ENCODE data around the gene HEATR5B.
"Not testable (repeated sequence)": the region's sequence is repeated elsewhere in the genome, so short reads cannot be mapped to it uniquely, and the experiment has no call there.

The HEATR5B gene

DNA sequence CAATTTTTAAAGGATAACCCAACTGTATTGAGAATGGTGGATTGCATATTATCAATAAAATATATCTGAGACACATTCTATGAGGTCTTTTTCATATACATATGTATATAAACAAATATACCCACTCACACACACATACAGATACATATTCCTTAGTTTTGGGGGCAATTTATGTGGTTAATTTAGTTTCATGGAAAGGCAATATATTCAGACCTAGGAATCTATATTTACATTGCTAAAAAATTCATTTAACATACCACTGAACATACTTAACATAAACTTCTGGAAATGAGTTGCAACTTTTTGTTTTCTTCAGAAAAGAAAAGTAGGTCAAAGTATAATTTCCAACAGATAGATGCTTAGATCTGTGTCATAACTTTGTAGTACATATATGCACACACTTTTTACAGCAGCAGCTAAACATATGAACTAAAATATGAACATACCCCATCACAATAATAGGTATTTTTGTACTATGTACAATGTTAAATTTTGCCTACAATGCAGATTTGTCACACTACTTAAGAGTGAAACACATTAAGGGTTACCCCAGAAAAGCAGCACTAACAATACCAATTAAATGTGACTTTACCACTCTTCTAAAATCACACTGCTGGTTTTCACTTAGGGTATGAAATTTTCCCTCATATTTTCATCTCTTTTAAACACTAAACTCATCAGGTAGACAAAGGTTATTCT is 23.0 kb downstream of the HEATR5B start:
- no peak for DNase-seq

DNA sequence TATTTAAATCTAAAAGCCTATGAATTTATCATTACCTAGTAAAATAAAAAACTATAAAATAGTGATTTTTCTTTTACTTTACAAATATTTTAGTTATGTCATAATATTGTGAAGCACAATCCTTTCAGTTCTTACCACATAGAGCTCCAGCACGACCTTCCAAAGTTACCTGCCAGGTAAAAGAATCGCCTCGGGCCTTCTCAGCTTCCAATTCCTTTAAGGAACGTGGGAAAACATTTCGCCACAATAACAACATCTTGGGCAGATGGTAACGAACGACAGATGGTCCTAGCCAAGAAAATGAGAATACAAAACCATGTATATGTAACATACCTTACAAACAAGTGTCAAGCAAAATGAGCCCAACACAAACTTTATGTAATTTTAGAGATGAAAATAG is 23.7 kb downstream of the HEATR5B start:
- DNase-seq, result no peak

DNA sequence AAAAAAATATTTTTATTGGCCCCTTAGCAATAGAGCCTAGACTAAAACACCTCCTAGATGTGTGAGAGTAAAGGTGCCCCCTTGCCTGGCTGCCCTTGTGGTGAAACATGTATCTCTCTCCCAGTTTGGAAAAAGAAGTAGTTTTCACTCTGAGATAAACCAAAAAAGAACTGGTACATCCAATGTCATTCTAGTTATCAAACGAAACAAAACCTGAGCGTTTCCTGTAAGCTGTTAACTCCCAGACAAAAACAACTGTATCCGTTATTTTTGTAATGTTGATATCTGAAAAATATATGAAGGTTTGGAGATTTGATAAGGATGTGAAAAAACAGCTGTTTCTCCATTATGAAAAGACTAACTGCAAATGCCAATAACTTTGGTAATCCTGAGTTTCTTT is 24.3 kb downstream of the HEATR5B start:
- DNase-seq, result no peak

DNA sequence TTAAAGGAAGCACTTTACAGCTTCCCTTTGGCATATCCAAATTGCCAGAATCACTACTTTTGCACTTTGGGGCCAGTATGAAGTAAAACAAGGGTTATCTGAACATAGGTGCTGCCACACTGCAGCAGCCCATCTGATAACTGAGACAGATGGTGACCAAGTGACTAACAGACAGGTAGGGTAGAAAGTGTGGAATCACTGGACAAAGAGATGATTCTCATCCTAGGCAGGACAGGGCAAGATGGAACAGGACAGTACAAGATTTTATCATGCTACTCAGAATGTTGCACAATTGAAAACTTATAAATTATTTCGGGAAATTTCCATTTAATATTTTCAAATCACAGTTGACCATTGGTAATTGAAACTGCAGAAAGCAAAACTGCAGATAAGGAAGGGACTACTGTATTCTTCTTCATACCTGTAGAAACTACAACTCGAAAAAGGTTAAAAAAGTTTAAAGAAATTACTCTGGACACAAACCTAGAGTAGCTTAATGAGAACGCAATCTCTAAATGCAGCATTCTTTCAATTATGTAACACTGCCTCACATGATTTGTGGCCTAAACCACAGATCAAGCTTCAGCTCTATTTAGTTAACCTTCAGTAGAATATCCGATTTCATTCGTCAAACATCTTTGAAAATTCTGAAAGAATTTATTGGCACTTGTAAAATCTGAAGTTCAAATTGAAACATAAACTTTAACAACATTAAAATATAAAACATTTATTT is 31.4 kb downstream of the HEATR5B start:
- no peak for DNase-seq

DNA sequence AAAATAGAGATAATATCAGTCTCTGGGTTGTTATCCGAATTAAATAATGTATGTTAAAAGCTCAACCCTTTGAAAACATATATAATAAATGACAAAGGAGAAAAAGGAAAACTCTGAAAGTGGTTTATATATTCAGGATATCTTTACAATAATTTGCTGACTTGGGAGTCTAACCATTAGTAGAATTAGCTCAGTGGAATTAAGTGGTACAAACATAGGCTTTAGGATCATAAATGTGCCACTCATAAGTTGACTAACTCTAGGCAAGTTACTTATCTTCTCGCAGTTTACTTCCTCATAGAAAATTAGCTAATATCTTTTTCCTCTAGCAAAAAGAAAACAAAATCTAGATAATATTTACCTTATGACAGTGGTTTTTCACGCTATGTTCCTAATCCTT is 44.6 kb downstream of the HEATR5B start:
- DNase-seq, result no peak

DNA sequence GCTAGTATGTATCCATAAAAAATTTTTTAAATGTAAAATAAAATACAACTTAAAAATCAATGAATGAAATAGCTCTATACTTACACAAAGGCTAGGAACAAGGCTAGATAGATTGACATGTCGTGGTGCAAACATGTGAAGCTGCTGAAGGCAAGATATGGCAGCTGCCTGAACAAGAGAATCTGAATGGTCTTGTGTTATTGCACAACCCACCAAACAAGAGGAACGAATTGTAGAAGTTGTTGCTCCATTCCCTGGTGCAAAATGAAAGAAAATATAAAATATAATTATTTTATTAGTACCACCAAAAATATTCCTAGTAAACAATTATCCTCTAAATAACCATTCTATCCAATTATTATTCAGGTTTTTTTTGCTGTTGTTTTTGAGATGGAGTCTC is 46.4 kb downstream of the HEATR5B start:
- DNase-seq, result no peak

DNA sequence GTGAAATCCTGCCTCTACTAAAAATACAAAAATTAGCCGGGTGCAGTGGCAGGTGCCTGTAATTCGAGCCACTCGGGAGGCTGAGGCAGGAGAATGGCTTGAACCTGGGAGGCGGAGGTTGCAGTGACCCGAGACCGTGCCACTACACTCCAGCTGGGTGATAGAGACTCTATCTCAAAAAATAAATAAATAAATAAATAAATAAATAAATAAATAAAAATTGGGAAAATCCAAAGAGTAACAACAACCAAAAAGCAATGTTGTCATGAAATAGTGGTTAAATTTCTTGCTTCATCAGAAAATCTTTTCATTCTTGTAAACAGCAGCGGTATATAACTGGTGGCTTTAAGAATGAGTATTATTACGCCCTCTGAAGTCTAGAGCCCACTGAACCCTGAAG is 54.4 kb downstream of the HEATR5B start:
- no peak for DNase-seq

DNA sequence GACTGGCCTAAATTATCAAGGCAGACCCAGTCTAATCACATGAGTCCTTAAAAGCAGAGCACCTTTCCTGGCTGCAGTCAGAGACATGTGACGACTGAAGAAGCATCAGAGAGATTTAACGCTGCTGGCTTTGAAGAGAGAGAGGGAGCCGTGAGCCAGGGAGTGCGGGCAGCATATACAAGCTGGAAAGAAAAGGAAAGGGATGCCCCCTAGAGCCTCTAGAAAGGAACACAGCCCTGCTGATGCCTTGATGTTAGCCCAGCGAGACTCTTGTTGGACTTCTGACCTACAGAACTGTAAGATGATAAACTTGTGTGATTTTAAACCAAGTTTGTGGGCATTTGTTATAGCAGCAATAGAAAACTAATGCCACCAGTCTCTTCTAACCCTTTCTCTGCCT is 58.1 kb downstream of the HEATR5B start:
- peak in 1 of 2 experiments; percentile 10 for DNase-seq

DNA sequence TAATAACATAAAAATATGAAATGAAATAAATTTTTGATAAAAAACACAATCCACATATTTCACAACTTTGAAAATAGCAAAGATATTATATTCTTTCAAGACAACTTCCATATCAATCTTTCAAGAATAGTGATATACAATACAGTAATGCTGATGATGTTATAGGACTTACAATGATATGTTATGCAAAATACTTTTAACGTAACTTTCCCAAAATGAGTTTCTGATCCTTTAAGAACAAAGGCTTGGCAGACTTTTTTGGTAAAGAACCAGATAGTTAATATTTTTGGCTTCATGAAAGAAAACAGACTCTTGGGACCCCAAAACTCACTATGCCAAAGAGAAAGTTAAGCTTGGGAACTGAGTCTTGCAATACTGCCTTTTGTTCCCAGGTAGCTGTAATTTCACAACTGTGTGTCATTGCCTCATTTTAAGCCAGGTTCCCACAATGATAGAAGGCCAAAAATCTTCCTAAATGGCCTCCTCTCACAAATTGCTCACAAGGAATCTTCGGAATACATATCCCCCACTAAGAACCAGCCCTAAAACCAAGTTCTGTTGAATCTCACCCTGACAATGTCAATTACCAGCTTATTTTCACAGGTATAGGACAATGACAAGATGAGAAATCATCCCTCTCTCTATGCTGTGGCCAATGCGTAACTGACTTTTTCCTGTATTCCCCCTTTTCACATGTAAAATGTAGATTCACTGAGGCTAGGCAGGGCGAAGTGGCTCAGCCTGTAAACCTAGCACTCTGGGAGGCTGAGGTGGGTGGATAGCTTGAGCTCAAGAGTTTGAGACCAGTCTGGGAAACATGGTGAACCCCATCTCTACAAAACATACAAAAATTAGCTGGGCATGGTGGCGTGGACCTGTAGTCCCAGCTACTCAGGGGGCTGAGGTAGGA is 63.0 kb downstream of the HEATR5B start:
- no peak for DNase-seq

DNA sequence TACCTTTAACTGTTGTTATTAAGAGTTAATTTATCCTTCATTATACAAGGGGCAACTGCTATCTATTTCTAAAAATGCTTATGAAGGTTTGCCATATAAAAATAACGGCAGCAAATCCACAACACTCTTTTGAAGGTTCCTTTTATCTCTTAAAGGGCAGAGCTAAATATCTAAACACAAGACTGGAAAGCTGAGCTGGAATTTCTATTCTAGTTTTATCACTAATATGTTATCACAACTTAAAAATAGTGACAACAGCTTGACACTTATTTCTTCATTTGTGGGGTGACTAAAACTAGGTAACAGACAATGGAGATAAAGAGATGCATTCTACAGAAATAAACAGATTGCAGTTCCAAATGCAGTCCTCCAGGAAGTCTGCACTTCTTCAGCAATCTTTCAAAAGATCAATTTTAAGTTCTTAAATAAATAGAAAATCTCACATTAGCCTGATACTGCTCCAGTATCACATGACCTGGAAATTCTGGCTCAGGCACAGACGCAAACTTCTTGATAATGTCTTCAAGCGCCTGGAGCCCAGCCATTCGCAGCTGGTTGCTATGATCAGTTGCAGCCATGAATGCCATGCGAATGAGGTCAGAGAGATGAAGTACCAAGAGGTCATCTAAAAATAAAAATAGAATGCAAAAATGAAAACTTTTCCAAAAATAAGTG is 63.8 kb downstream of the HEATR5B start:
- DNase-seq, result no peak

DNA sequence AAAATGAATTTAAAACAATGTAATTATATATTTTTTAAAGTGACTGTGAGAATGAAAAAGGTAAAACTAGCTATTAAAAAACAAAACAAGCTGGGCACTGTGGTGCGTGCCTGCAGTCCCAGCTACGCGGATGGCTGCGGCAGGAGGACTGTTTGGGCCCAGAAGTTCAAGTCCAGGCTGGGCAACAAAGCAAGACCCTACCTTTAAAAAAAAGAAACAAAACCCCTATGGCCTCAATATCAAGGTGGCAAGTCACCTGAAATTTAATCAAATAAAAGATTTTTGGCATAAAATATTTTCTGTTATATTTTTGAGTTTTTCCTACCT is 70.9 kb downstream of the HEATR5B start:
- DNase-seq, result no peak

DNA sequence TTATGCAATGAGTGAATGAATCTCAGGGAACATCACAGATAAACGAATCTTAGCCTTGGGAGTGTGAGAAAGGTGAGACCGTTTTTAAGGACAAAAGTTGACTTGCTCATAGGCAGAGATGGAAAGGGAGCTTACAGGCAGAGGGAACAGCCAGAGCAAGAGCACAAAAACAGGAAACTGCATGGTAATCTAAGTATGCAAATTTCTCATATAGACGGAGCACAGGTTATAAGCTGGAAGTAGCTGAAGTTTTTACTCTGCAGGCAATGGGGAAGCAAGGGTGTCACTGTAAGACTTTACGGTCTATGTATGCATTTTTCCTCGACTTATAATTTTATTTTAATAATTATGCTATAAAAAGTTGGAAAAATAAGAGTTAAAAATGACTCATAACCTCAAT is 73.0 kb downstream of the HEATR5B start:
- DNase-seq, result no peak

DNA sequence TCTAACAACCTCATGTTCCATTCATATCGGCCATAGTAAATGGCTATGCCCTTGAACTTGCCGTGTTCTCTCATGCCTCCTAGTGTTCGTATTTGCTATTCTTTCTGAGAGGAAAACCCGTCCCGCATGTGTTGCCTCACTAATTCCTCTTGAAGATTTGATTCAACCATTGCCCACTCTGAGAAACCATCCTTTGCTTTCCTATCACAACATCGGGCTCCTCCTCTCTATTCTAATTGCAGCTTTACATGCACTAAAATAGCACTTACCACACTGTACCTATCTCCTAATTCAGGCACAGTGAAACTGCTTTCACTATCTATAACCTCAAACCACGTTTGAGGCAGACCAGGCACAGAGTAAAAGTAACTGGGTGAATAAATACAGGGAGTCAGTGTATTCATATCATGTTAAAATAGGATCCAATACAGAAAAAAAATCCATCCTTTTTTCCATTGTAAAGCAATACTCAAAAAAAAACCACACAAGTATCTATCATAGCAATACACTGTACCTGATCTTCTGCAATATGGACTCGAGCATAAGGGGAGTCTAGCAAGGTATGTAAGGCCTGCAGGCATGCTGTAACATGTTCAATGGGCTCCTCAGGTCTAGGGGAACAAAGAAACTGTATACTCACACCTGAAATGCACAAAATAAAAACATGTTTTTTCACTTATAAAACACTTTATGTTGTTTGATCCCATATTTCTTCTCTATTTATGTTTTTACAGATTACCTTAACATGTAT is 78.9 kb downstream of the HEATR5B start:
- DNase-seq, result no peak

DNA sequence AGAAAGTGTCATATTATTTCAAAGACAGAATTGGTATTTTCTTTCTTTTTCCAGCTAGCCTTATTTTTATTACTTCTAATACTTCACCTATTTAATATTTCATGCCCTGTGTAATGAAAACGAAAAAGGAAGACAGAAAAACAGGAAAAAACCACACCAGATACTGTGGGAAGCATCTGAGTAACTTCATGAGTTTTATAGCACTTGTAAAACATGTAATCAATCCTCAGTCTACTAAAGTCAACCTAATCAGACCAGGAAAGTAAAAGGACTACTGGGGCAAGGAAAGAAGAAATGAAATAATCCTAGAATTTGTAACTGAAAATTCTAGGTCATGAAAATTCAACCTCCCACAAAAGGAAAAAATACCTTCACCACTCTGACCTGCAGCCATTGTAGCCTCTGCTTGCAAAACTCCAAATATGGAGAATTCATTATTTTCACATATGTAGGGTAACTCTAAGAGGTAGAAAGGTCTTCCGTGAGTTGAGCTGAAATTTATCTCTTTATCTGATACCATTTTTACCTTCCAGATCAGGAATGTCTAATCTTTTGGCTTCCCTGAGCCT is 83.1 kb downstream of the HEATR5B start:
- no peak for DNase-seq

DNA sequence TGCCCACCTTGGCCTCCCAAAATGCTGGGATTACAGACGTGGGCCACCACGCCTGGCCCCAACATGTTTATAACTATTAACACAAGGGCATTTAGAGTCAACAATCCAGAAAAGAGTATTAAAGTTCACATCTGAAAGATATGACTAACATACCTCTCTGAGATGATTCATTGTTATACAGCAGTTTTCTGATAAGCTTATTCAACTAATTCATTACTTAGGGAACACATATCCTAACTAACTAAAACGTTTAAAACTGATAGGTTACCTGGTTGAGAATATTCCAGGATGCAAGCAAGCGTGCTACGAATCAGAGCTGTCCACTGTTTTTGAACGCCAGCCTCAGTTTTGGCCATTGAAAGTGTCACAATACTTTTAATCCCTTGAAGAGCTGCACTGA is 83.9 kb downstream of the HEATR5B start:
- DNase-seq, result no peak

DNA sequence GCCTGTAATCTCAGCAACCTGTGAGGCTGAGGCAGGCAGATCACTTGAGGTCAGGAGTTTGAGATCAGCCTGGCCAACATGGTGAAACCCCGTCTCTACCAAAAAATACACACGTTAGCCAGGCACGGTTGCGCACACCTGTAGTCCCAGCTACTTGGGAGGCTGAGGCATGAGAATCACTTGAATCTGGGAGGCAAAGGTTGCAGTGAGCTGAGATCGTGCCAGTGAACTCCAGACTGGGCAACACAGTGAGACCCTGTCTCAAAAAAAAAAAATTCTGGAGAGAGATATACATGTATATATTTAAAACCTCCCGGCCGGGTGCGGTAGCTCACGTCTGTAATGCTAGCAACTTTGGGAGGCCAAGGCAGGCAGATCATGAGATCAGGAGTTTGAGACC is 84.8 kb downstream of the HEATR5B start:
- DNase-seq, result not testable (repeated sequence)

DNA sequence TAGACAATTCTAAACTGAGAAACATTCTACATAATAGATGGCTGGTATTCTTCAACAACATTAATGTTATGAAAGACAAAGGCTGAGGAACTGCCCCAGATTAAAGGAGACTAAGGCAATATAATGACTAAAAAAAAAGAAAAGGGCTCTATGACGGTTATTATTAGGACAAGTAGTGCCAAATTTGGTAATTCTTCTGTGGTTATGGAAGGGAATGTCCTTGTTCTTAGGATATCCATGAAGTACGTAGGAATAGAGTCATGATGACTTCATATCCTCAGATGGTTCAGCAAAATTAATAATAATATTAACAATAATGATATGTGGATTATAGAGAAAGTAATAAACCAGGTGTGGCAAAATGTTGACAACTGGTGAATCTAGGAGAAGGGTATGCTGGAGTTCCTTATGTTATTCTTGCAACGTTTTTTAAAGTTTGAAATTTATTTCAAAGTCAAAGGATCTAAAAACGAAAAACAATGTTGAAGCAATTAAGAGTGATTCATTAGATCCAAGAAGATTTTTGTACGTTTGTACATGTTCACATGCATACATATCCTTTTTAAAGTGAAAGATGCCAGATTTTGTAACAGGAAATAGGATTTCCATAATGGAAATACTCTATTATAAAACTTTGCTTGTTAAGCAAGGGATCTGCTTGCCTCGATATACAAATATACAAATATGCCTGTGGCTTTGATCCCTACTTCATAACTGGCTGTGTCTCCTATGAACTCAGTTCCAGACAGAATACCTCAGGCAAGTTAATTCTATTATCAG is 90.1 kb downstream of the HEATR5B start:
- DNase-seq, result no peak

DNA sequence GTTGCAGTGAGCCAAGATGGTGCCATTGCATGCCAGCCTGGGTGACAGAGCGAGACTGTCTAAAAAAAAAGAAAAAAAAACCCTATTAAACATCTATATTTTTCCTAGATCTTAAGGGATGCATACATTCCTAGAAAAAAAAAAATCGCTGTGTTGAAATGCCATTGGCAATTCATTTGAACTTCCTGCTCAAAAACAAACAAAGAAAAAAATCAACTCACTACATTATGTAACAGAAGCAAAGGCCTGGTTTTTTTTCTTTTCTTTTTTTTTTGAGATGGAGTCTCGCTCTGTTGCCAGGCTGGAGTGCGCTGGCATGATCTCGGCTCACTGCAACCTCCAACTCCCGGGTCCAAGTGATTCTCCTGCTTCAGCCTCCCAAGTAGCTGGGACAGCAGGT is 96.2 kb downstream of the HEATR5B start:
- DNase-seq, result no peak

DNA sequence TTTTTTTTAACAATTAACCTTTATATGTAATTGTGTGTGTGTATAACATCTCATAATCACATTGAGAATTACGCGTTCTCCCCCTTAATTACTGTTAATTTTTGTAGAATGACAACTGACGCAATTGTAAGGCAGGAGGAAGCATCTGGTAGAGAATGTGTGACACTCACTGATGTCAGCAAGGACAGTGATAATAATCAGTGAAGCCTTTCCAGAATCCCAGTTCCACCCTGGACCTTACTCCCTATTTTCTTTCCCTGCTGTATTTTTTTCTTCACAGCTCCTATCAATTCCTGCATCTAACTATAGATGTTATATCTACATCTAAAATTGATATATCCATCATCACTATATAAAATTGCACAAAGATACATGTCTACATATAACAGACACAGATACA is 101.7 kb downstream of the HEATR5B start:
- no peak for DNase-seq

DNA sequence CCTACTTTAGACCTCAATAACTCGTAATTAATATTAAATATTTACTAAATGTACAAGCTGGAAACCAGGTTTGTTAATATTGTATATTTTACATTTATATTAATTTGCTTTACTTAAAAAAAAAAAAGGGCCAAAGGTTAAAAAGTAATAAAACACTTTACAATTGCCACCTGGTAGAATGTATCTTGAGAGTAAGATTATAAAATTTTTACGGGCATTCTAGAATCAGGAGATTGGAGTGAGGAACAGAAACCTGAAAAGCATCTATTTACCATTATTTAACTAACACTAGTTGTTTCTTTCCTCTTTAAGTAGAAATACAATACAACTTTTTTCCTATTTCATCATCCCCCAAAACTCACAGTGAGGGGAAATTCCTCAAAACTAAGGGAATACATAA is 102.3 kb downstream of the HEATR5B start:
- no peak for DNase-seq

DNA sequence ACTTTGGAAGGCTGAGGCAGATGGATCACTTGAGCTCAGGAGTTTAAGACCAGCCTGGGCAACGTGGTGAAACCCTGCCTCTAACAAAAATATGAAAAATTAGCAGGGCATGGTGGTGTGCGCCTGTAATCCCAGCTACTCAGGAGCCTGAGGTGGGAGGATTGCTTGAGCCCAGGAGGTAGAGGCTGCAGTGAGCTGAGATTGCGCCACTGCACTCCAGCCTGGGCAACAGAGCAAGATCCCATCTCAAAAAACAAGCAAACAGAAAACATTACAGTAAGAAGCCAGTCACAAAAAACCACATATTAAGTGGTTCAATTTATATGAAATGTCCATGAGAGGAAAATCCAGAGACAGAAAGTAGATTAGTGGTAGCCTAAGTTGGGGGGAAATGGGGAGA is 105.2 kb downstream of the HEATR5B start:
- not testable (repeated sequence) for DNase-seq
